MM.1S (cell line): ENCODE results near the gene SHROOM3.

ENCODE experiments used
- EZH2 ChIP-seq: fragments of 300-600 bp; sonication (generic); optimal IDR thresholded peaks from 2 replicates; pipeline ENCODE3; 2017; ENCODE audit warnings: low read depth, mild to moderate bottlenecking, antibody characterized with exemption, low read length, mixed read lengths
- EZH2phosphoT487 ChIP-seq: fragments of 300-600 bp; sonication (generic); IDR thresholded peaks from 2 replicates; pipeline ENCODE4 v1.6.1; 2018; ENCODE audit warnings: antibody characterized with exemption, low read length
- TF ChIP-seq, protein P1 (sequence below): fragments of 300-600 bp; sonication (generic); IDR thresholded peaks from 2 replicates; pipeline ENCODE4 v1.5.1; 2016; ENCODE audit warnings: antibody characterized with exemption, low read length, mixed read lengths

DNA sequence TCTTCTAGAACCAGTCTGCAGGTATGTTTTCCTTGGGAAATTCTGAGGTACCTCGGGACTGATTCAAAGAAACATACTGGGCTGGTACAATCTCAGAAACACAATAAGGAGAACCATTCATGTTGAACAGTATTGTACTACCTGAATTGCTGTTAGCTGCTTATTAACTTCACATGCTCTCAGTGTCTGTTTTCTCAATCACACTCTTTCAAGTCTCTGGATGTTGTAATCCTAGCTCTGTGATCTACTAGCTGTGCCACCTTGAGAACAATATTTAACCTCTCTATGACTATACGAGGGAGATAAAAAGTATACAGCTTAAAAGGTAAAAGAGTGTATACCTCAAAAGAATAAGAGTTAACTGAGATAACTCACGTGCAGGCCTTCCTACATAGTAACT lies 24.4 kb upstream of the SHROOM3 start:
- TF ChIP-seq, protein P1, sequence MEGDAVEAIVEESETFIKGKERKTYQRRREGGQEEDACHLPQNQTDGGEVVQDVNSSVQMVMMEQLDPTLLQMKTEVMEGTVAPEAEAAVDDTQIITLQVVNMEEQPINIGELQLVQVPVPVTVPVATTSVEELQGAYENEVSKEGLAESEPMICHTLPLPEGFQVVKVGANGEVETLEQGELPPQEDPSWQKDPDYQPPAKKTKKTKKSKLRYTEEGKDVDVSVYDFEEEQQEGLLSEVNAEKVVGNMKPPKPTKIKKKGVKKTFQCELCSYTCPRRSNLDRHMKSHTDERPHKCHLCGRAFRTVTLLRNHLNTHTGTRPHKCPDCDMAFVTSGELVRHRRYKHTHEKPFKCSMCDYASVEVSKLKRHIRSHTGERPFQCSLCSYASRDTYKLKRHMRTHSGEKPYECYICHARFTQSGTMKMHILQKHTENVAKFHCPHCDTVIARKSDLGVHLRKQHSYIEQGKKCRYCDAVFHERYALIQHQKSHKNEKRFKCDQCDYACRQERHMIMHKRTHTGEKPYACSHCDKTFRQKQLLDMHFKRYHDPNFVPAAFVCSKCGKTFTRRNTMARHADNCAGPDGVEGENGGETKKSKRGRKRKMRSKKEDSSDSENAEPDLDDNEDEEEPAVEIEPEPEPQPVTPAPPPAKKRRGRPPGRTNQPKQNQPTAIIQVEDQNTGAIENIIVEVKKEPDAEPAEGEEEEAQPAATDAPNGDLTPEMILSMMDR = no peak
- TF ChIP-seq EZH2phosphoT487 = no peak
- TF ChIP-seq EZH2 = no peak
